HPDE6-E6E7 (cell line): ENCODE results near the gene SUPT3H.

Source experiments
- DNase-seq: peaks from one replicate; pipeline ENCODE4 v3.0.0; 2011; ENCODE audit warnings: missing footprints; ENCODE audit errors: extremely low spot score

The SUPT3H gene

DNA sequence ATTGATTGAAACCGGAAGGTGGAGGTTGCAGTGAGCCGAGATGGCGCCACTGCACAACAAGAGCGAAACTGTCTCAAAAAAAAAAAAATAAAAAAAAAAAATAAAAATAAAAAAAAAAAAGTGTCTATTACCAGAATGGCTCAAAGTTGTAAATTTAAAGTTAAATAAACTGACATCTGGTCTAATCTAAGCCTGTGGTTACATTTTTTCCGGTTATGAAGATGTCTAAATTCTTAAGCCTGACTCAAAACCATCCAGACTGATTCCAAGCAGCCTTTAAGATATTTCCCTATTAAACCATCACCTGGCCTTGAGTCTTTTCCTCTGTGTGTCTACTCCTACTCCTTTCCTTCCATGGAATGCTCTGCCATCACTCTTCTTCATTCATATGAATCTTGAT is 421.3 kb downstream of the SUPT3H start:
- no peak for DNase-seq

DNA sequence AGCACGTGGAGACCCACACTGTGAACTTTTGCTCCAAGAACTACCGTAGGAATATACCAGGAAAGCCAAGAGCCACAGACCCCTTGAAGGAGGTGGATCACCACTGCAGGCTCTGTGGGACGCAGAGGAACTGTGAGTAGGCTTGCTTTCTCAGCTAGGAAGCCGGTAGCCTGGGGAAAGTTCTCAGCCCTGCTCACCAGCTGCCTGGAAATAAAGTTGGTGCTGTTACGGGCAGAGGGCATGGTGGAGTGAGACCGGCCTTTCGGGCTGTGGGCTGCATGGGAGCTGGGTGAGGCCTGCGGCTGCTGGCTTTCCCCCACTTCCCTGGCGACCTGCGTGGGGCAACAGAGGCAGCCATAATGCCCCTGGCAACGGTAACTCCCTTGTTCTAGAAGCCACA is 422.6 kb downstream of the SUPT3H start:
- no peak for DNase-seq

DNA sequence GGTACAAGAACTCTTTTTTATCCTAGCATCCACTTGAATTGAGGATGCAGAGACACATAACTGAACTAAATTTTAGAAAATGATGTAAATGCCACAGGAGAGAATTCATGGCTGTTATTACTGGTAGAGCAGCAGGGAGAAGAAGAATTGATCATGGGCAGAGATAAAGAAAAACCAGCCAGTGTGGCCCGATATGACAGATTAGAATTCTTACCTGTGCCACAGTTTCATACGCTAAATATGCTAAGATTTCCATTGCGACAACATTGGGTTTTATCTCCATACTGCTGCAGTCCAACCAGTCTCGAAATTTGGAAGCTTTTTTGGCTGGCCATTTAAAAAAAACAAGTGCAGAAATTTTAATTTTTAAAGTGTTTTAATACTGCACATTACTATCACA is 423.5 kb downstream of the SUPT3H start:
- no peak for DNase-seq

DNA sequence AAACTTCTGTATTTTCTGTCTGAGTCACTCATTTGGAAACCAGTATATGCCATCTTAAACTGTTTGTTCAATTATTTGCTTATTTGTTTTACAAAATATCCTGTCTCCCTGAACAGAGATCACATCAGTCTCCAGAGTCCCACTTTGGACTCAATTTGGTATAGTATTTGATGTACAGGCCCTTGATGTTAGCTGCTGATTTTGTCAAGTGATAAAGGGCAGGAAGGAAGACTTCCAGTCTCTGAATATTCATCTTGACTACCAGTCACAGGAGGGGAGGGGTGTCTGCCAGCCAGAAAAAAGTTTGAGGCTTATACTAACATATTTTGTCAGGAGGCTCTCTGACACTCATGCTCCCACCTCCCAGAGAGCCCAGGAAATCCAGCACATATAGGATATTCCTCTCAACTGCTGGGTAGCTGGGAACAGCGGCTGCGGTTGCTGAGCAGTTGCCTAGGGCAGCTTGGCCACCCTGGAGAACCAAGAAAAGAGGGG is 426.4 kb downstream of the SUPT3H start:
- DNase-seq, result no peak

DNA sequence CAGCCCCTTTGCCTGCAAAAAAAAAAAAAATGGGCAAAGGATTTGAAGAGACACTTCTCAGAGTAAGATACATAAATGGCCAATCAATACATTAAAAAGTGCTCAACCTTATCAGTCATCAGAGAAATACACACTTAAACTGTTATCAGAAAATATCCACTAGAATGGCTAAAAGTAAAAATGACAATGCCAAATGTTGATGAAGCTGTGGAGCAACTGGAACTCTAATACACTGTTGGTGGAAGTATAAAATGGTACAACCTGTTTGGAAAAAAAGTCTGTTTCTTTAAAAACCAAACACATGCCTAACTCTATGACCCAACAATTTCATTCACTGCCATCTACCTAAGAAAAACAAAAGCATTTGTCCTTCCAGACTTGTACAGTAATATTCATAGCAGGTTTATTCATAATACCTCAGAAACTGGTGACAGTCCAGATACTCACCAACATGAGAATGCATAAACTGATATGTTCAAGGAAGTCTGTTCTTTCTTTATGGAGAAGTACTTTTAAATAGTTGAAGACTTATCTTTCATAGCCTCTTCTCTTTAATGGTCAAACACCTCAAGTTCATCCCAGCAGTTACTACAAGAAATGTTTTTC is 428.0 kb downstream of the SUPT3H start:
- DNase-seq, result no peak

DNA sequence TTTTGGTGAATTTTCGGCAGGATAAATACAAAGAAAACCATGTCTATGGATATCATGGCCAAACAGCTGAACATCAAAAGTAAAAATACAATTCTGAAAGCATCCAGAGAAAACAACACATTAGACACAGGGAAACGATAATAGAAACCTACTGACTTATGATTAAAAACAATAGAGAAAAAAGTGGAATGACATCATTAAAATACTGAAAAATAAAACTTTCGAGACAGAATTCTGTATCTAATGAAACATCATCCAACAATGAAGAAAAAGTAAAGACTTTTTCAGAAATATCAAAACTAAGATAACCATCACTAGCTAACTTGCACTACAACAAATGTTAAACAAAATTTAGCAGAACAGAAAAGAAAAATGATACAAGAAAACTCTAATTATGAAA is 434.2 kb downstream of the SUPT3H start:
- DNase-seq, result no peak

DNA sequence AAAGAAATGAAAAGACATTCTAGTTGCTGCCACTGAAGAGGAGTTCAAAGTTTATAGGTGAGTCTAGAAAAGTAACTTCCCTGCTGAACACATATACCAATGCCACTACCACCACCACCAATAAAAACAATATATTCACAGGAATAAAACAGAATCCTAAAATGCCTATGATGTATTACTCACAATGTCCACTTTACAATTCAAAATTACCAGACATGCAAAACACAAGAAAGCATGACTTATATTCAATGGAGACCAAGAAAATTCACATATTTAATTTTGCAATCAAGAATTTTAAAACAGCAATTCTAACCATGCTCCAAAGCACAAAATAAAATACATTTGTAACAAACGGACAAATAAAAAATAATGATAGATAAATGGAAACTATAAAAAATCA is 434.9 kb downstream of the SUPT3H start:
- no peak for DNase-seq

DNA sequence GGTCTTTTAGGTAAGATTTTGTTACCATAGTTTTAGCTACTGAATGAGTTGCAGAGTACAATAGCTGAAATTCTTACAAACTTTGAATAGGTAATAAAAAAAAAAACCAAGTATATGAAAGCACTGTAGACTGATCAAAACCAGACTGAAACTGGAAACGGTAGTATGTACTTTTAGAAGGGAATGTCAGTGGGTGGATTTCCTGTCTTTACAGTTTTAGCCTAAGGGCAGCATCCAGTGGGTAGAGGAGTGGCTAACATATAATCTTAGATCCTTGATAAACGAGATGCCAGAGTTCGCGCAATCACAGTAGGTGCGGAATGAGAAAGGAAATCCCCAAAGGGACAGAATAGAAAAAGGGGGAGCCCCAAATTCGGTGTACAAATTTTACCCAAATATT is 435.5 kb downstream of the SUPT3H start:
- DNase-seq, result no peak

DNA sequence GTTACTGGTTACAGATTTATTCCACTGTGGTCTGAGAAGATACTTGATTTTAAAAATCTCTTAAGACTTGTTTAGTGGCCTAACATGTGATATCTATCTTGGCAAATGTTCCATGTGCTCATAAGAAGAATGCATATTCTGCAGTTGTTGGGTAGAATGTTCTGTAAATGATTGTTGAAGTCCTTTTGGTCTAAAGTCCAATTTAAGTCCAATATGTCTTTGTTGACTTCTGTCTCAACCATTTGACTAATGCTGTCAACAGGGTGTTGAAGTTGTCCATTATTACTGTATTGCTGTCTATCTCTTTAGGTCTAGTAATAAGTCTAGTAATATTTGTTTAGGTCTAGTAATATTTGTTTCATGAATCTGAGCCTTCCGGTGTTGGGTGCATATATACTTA is 437.4 kb downstream of the SUPT3H start:
- DNase-seq, result no peak

DNA sequence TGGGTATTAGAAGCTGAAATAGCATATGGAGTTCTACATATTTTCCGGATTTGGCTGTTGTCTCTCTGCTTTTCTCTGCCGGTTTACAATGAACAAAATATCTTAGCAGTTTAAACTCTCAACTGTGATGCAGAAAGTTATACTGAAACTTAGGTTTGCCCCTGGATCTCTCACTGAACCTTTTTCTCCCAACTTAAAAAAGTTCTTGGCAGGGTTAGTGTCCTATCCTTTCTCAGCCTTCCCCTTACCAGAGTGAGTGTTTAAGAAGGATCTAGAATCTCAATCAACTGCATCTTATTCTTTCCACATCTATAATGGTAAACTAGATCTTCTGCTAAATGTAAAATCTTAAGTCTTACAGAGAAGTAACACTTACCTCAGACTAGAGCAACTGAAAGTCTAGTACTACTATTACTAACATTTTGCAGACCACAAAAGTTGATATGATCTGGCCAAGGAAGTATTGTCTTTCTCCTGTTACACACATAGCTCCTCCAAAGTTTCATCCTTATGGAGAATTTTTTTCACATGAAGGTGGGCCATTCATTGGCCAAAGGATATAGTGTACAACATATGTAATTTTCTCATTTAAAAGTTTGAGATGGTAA is 441.9 kb downstream of the SUPT3H start:
- no peak for DNase-seq

DNA sequence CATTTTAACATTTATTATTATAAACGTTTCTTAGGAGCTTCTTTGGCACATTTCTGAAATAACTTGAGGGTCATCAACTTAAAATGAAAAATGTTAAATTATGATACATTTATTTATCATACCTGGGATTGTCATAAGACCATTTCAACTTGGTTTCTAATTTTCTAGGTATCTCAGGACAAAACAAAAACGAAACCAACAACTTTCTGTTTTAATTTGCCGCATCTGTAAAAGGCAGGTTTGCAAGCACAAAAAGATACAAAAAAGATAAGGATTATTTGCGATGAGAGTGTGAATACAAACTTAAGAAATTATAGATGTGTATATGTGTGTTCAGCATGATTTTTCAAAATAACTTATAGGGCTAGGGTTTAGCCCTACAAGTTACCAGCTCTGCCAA is 444.6 kb downstream of the SUPT3H start:
- DNase-seq, result no peak

DNA sequence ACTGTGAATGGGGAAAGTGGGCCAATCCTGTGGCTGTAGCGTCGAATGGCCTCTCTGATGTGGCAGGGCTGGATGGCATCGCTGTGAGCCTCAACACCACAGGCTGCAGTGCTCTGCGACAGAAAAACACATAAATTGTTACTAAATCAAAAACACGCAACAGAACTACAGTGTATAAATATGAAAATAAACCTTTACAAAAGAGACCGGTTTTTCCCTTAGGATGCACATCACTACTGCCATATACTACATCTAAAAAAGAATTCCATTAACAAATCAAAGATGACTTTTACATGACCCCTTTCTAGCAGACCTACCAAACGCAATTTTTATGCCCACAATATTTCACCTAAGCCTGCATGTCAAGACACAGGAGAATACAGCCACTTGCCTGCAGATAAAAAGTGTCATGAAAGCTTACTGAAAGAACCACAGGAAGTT is 445.1 kb downstream of the SUPT3H start:
- DNase-seq, result no peak

DNA sequence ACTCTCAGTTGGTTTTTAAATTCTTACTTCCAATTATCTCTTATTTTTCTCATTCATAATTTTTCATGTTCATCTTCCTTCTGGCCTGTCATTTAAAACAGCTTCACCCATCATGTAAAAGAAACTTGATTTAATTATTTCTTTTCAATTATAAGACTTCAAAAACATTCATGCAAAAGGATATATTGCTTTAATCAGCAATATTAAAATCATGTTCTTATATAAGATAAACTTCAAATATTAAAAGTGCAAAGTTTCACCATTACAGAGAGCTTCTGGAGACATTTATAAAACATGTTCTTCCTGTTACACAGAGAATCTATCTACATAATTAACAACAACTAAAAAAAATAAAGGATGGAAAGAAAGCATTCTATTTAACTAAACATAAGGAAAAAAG is 446.3 kb downstream of the SUPT3H start:
- no peak for DNase-seq

DNA sequence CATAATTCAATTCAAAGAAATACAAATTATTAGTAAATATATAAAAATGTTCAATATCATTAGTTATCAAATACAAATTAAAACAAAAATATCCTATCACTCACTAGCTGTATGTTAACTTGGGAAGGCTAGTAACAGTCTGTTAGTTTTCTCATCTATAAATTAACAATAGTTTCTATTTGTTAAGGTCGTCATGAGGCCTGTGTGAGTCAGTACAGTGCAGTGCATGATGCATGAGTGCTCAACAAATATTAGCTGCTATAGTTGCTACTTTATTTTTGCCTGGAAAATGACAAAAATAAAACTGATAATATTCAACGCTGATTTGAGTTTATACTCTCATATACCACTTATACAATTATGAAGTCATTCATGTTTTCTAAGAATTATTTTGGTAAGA is 451.2 kb downstream of the SUPT3H start:
- DNase-seq, result no peak

DNA sequence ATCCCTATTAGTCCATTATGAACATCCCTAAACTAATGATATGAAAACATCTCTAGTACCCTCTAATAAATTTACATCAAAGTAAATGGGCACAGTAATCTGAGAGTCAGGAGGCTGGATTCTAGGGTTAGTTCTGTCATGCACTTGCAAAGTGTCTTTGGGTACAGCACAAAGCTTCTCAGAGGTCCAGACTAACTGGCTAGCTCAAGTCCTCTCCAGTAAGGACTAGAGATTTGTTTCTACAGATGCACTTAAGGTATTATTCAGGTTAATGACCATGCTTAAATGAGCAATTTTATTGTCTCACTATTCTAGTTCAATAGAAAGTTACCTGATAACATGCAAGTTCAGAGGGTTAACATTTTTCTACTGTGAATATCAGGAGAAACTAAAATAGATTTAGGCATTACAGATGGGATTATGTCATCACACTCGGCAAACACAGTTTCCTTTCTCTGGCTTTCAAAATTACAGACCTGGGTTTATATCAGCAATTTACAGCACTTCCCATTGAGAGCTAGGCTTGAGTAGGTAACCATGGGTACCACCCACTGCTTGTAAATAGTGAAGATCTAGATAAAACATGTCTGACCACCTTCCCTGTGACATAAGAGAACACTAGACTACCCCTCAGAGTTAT is 452.5 kb downstream of the SUPT3H start:
- DNase-seq, result peak; percentile 1

DNA sequence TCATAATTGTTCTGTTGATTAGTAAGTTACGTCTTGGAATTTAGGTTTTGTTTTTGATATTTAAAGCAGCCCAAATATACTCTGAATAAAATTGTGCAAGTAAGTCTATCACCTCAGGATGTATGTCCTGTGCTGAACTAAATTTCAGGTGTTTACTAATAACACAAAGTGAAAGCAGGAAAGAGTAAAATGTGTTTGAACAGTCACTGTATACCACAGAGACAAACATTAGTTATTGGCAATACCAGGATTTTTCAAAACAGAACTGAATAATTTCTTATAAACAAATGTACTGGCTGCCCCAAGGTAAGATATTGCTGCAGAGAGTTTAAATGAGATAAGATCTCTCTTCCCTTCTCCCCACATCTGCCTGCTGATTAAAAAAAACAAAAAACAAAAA is 454.3 kb downstream of the SUPT3H start:
- DNase-seq, result no peak

DNA sequence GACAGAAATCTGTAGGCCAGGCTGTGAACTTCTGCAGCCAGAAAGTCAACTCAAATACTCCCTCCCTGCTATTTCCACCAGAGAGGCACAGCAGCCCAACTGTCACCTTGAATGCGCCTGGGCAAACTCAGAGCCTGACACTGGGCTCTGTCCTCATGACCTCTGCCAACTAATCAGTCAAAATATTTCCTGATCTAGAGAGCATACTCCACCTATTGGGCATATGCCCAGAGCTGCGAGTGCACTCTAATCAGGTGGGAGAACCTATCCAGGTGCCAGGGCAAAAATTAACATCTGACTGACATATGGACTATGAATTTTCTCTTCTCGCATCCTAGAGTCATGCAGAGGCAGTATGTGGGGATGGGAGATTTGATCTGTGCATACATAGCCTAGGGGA is 455.9 kb downstream of the SUPT3H start:
- no peak for DNase-seq

DNA sequence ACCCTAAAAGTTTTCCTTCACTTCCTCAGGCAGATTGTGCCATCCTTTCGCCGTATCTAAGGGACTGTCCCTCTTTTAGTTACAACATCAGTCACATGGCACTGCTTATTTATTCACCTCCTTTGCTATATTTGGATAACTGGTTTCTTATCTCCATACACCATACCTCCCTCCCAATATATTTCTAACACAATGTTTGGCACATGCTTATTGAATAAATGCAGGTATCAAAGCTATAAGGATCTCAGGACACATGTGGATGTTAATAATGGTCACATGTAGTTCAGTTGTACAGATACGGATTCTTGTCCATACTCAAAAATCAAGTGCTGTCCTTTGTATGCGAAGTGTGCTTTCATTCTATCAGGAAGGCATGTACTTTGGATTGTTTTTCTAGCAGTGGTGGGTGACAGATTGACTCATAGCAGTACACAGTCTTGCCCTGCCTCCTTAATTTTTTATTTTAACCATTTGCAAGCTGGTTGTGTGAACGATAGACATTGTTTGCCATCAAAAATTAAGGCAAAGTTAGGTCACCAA is 456.7 kb downstream of the SUPT3H start:
- no peak for DNase-seq

DNA sequence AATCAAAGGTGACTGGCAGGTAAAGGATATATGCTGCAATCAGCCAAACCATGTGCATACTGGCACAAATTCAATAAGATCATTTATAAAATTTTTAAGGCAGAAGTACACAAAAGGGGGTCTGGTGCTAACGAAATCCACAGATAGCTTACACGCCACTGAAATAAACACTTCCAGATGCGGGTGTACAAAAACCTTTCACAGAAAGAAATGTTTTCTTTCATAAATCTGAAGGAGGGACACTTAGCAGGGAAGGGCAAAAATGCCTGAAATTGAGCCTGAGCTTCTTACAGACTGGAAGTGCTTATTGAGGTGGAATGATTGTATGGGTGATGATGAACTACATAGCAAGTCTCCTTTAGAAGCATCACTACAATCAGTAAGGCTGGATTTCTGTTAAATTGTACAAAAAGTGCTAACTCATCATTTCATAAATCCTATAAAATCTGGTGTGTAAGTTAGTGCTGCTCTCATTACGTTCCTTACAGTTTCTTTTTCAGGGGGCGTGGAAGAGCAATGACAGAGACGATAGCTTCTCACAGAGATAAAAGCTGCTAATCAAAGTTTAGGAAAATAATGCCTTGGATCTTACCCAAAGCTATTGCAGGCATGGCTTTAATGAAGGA is 458.9 kb downstream of the SUPT3H start:
- no peak for DNase-seq

DNA sequence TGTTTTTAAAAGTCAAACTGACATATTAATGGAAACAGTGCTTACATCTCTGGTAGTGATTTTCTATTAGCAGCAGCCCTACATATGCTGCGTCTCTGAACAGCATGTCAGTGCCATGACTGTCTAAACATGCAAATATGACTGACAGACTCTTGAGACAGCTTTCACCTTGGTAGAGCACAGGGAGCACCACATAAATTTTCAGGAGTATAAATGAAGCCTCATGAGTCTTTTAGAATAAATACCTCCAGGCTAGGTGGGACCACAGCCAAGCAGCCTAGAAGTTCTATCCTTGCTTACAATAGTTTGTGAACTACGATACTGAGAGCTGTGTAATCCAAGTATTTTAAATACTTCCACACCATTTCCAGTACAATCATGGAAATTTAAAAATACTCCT is 460.3 kb downstream of the SUPT3H start:
- DNase-seq, result no peak

DNA sequence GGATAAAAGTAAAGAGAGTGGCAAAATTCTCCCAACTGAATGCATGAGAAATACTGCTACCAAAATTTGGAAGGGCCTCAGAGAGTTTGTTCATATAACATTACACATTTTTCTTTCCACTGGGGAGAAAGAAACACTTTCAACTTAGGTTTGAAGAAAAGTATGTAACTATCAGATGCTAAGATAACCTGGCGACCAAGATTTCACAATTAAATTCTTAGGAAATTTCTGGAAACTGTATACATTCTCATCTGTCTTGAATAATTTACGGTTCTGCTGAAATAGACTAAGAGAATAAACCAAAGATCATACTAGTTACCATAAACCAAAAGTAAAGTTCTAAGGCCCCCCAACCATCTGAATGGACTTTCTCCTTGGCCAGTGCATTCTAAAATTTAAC is 462.6 kb downstream of the SUPT3H start:
- DNase-seq, result no peak

DNA sequence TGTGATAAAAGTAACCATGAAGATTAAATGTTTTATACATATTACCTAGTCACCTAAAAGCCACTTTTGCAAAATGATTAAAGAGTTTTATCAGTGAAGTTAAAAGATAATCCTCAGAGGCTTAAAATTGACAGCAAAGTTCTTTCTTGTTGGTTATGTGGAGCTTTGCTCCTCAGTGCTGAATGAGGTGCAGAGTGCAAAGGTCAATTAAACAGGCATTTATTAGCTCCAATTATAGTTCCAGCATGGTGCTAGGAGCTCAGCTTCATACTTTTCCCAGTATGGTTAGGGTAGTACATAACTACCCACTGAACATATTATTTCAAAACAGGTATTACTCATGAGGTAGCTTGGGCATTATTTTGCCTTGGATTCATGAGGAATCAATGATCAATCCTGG is 463.6 kb downstream of the SUPT3H start:
- no peak for DNase-seq

DNA sequence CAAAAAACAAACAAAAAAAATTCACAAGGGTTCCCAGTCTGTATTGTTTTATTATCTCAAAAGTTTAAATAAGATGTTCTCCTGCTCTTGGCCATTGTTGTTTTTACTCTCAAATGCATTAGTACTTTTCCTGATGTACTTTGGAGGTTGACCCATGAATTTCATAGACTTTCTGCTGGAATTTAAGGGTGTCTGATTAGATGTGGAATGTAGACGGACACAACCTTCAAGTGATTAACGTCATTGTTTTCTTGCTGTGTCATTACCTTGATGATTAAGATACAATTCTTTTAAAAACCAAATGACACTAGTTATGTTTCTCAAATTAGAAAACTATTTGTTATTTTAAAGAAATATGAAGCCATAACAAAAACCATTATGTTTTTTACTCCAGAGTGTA is 471.0 kb downstream of the SUPT3H start:
- DNase-seq, result no peak
